Measurements from ENCODE around the gene MARCHF4.

GRCh38 chr2:216379977-216380376 is 7.7 kb upstream of the MARCHF4 start:
- TF ChIP-seq, protein P1, sequence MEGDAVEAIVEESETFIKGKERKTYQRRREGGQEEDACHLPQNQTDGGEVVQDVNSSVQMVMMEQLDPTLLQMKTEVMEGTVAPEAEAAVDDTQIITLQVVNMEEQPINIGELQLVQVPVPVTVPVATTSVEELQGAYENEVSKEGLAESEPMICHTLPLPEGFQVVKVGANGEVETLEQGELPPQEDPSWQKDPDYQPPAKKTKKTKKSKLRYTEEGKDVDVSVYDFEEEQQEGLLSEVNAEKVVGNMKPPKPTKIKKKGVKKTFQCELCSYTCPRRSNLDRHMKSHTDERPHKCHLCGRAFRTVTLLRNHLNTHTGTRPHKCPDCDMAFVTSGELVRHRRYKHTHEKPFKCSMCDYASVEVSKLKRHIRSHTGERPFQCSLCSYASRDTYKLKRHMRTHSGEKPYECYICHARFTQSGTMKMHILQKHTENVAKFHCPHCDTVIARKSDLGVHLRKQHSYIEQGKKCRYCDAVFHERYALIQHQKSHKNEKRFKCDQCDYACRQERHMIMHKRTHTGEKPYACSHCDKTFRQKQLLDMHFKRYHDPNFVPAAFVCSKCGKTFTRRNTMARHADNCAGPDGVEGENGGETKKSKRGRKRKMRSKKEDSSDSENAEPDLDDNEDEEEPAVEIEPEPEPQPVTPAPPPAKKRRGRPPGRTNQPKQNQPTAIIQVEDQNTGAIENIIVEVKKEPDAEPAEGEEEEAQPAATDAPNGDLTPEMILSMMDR (conservative IDR thresholded peaks at IDR 0.05; ENCODE audit: low read depth, low read length), result no peak
- no peak for TF ChIP-seq EZH2phosphoT487 (IDR thresholded peaks at IDR 0.05; ENCODE audit: borderline replicate concordance, low read length)

Data from PC-3 (cell line).